ENCODE measurements around the gene MAP6D1.
"Not testable (repeated sequence)": the region's sequence is repeated elsewhere in the genome, so short reads cannot be mapped to it uniquely, and the experiment has no call there.

MAP6D1 gene

DNA sequence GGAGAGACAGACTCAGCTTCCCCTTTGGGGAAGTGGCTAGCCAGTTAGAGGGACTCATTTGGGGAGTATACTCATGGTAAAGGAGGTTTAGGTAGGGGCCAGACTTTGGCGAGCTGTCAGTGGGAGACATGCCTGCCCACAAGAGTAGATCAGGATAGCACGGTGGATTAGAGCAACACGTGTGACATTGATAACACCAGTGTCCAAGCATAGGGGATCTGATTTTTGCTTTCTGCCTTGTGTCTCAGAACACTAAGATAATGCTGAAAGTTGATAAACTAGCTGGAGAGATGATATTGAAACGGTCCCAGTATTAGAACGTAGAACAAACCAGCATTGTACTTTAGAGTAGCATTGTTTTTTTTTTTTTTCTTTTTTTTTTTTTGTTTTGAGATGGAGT is 25.9 kb downstream of the MAP6D1 start:
- no peak for DNase-seq (ENCODE audit: low read depth in 2 of 2)

DNA sequence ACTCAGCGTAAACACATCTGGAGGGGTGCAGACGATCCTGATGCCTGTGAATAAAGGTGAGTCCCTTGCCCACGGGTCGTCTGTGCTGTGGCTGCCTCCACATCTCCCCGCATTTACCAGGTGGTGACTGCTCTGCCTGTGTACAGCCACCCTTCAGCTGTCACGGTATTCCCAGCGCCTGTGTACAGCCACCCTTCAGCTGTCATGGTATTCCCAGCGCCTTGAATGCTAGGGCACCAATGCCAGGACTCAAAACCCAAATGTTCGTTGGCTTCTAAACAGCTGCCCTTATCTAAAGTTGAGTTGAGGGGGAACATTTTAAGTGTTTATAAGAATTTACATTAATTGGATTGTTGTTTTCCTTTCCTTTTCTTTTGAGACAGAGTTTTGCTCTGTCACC is 27.4 kb downstream of the MAP6D1 start:
- no peak for DNase-seq (ENCODE audit: low read depth in 2 of 2)

DNA sequence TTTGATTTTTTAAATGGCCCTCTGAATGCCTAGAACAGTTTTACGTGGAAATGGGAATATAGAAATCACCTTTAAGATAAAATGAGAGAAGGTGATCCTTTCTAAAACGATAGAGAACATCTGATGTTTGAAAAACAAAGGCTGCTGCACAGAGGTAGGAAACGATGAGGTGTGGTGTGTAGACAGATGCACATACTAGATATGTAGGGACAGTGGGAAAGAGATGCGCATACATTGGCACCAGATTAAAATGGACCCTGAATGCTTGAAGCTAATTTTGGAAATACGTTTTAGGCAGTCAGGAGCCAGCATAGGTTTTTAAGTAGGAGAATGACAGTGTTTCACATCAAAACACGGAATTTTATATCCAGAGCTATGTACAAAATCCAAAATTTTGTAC is 29.0 kb downstream of the MAP6D1 start:
- no peak for DNase-seq (ENCODE audit: low read depth in 2 of 2)

DNA sequence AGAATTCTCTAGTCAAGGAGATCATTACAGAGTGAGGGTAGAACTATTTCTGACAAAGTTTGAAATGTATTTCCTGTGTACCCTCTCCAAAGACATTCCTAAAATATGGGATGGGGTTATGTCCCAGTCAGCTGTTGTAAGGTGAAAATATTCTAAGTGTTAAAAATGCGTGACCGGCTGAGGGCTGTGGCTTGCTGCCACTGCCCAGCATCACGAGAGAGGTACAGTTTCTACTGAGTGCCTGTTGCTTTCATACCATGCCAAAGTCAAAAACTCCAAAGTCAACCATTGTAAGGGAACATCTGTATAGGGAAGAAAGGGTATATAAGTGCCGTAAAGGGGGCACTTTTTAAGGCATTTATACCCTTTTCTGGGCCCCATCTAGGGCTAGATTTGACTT is 30.9 kb downstream of the MAP6D1 start:
- no peak for DNase-seq (ENCODE audit: low read depth in 2 of 2)

DNA sequence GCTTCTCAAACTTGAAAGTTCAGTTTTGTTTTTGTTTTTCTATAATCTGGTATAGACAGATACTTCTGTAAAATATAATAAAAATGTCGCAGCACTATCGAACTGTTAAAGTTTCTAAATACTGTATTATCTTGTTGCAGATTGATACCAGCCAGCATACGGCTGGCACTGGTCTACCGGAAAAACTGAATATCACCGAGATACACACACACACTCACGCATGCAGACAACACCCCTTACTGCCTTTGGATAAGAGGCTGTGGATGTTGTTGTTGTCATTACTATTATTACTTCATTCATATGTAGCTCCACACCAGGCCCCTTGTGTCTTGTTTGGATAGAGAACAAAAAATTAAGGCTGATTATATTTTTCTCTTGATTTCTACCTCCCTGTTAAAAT is 32.4 kb downstream of the MAP6D1 start:
- DNase-seq (ENCODE audit: low read depth in 2 of 2): no peak

DNA sequence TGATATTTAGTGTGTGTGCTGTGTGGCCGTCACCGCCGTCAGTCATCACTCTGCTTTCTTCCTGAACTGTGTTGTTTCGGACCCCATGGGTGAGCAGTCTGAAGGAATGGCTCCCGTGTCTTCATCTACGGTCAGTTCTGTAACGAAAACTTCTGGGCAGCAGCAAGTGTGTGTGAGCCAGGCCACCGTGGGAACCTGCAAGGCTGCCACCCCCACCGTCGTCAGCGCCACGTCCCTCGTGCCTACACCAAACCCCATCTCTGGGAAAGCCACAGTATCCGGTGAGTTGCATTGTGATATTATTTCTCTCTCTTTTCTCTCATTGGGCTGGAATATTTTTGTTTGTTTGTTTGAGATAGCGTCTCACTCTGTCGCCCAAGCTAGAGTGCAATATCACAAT is 34.7 kb downstream of the MAP6D1 start:
- DNase-seq (ENCODE audit: low read depth in 2 of 2): no peak

DNA sequence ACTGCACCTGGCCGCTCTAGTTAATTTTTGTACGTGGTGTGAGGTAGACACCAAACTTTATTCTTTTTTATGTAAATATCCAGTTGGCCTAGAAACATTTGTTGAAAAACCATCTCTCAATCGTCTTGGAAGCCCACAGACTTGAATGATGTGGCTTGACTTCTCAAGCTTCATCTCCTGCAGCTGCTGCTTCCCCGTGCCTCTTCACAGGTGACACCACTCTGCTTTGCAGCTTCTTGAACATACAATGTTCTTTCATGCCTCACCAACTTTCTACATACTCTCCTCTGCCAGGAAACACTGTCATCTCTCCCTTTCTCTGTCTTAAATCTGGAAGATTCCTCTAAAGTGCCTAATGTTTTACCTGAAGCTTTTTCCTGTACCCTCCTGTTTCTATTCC is 35.6 kb downstream of the MAP6D1 start:
- DNase-seq (ENCODE audit: low read depth in 2 of 2): no peak

DNA sequence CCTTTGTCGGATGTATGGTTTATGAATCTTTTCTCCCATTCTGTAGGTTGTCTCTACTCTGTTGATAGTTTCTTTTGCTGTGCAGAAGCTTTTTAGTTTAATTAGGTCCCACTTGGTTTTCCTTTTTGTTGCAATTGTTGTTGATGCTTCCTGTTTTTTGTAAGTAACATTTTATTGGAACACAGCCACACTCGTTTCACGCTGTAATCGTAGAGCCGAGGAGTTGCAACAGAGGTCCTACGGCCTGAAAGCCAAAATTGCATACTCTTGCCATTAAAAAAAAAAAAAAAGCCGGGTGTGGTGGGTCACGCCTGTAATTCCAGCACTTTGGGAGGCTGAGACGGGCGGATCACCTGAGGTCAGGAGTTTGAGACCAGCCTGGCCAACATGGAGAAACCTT is 40.9 kb downstream of the MAP6D1 start:
- not testable (repeated sequence) for DNase-seq (ENCODE audit: low read depth in 2 of 2)

DNA sequence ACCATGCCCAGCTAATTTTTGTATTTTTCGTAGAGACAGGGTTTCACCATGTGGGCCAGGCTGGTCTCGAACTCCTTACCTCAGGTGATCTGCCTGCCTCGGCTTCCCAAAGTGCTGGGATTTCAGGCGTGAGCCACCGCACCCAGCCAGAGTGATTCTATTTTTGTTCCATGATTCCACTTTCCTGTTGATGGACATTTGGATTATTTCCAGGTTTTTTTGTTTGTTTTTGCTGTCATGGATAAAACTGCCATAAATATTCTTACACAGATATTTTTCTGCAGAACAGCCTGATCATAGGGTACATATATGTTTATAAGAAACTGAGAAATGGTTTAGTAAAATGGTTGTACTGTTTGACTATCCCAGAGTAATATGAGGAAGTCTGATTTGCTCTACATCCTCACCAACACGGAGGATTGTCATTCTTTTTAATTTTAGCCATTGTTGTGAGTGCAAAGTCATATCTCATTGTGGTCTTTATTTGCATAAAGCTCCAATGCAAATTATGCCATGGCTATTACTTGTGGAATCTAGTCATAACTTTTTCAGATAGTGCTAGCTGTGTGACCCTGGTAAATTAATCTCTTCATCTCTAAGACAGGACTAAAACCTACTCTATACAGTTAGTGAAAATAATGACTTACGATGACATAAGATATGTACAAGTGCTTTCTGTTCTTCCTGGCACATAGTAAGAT is 42.7 kb downstream of the MAP6D1 start:
- no peak for DNase-seq (ENCODE audit: low read depth in 2 of 2)

DNA sequence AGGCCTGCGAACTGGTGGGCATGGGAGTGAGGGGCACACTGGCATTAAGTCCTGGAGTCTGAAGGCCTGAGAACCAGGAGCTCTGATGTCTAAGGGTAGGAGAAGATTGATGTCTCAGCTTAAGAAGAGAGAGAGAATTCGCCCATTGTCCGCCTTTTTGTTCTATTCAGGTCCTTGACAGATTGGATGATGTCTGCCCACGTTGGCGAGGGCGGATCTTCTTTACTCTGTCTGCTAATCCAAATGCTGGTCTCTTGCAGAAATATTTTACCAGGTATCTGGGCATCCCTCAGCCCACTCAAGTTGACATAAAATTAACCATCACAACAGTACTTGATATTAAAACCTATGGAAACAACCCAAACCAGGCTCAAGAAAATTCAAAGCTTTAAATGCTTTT is 44.1 kb downstream of the MAP6D1 start:
- DNase-seq (ENCODE audit: low read depth in 2 of 2): no peak

DNA sequence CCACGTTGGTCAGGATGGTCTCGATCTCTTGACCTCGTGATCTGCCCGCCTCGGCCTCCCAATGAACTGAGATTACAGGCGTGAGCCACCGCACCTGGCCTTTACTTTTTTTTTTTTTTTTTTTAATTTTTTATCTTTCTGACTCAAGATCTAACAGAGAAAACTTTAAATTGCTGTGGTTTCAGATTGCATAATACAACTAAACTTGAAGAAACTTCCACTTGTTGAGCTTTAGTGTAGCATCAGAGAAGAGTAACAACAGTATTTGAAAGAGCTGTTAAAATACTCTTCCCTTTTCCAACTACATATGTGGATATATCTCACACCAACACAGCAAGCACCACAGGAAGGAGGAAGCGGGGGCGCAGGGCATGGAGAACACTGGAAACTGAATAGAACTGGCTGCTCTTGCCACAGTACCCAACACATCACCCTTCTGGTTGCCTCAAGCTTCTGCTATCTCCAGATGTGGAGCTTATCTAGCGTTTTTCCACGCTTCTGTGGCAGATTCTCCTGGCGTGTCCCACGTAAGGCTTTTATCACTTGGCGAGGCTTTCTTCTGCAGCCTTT is 45.4 kb downstream of the MAP6D1 start:
- DNase-seq (ENCODE audit: low read depth in 2 of 2): no peak

DNA sequence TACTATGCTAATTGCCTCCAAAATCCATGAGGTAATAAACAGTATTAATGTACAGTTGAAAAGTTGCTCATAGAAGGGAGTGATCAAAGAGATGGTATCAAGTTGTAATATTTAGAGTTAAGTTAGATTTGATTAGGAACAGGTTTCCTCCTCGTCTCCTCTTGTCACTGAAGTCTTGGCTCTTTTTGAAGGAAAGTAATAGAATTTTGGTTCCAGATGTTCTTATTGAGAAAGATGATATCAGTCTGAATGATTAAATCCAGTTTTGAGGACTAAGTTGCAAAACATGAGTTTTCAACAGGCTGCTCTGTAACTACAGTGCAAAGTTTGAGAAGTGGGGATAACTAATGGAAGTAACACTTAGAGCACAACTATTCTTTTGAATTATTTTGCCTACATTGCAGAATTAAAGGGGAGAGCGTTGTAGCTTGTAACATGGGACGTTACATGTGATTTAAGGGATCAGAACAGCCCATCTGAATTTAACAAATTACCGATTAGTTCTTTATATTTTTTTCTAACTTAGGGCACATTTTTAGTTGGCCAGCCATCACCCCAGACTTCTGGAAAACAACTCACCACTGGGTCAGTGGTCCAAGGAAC is 48.3 kb downstream of the MAP6D1 start:
- DNase-seq (ENCODE audit: low read depth in 2 of 2): no peak

DNA sequence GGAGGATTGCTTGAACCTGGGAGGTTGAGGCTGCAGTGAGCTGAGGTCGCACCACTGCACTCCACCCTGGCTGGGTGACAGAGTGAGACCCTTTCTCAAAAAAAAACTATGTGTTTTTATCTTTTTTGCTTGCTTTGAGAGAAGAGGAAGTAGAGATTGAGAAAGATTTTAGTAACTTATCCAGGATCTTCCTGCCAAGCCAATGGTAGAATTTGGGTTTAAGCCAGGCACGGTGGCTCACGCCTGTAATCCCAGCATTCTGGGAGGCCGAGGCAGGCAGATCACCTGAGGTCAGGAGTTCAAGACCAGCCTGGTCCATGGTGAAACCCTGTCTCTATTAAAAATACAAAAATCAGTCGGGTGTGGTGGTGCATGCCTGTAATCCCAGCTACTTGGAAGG is 48.9 kb downstream of the MAP6D1 start:
- not testable (repeated sequence) for DNase-seq (ENCODE audit: low read depth in 2 of 2)

DNA sequence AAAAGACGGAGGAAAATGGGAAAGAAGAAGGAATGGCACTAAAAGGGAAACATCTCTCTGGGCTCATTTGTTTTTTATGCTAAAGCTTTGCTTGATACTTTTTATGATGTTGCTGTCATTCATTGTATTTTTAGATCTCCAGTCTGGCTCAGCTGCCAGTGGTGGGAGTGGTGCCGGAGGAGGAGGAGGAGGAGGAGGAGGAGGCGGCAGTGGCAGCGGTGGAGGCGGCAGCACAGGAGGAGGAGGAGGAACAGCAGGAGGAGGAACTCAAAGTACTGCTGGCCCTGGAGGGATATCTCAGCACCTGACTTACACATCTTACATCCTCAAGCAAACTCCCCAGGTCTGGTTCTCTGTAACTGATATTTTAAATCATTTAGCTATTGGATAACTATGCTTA is 49.6 kb downstream of the MAP6D1 start:
- no peak for DNase-seq (ENCODE audit: low read depth in 2 of 2)

DNA sequence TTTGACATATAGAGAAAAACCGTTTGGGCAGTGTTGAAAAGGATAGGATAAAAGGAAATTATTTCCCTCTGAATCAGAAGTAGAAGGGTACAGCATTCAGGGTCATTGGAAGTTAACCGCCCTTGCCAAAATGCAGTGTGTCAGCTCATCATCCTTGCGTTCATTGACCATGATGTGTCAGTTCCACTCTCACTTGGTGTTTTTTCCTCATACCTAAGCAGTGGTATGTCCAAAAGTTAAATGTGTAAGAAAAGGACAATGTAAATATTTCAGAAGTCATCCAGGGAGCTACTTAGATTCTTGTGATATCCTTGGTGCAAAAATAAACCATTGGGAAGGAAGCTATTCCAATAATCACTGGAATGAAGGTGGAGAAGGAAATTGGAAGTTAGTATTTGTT is 50.7 kb downstream of the MAP6D1 start:
- no peak for DNase-seq (ENCODE audit: low read depth in 2 of 2)

DNA sequence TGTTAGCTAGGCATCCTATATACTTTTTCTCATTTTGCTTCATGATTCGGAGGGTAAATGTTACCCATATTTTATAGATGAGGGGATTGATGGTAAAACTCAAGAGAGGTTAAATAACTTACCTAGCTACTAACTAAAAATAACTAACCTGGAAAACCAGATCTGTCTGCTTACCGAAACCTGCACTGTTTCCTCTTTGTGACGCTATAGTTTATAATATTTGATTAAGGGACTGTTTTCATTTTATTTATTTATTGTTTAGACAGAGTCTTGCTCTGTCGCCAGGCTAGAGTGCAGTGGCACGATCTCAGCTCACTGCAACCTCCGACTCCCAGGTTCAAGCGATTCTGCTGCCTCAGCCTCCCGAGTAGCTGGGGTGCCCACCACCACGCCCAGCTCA is 55.9 kb downstream of the MAP6D1 start:
- no peak for DNase-seq (ENCODE audit: low read depth in 2 of 2)

DNA sequence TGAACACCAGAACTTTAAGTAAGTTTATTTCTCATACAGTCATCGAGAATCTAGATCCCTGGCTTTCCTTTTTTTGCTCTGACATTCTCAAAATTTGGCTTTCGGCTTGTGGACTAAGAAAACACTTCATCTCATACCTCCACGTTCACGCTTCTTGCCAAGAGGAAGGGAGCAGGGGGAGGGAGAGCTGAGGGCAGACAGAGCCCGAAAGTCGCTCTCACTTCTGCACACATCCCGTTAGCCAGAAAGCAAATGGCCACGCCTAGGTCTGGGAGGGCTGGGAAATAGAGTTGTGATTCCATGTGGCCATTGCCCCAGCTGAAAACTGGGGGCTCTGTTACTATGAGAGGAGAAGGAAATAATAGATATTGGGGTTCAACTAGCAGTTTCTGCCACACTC is 57.3 kb downstream of the MAP6D1 start:
- DNase-seq (ENCODE audit: low read depth in 2 of 2): no peak

DNA sequence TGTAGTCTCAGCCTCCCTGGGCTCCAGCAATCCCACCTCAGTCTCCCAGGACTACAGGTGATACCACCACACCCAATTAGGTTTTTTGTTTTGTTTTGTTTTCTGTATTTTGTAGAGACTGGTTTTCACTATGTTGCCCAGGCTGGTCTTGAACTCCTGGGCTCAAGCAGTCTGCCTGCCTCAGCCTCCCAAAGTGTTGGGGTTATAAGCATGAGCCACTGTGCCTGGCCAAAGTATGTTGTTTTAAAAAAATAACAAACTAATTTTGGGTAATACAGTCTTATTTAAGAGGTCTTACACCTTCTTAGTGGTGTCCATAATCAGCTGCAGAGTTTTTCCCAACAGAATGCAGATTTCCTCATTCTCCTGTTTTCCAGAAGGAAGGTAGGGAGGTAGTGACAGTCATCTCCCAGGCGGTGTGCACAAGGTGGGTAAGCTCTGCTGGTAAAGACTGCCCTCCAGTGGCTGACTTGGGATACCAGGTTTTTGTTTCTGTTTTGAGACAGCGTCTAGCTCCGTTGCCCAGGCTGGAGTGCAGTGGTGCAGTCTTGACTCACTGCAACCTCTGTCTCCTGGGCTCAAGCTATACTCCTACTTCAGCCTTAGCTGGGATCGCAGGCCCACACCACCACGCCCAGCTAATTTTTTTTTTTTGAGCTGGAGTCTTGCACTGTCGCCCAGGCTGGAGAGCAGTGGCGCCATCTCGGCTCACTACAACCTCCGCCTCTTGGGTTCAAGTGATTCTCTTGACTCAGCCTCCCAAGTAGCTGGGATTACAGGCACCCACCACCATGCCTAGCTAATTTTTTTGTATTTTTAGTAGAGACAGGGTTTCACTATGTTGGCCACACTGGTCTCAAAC is 58.4 kb downstream of the MAP6D1 start:
- DNase-seq (ENCODE audit: low read depth in 2 of 2): peak; percentile 32 to 54

DNA sequence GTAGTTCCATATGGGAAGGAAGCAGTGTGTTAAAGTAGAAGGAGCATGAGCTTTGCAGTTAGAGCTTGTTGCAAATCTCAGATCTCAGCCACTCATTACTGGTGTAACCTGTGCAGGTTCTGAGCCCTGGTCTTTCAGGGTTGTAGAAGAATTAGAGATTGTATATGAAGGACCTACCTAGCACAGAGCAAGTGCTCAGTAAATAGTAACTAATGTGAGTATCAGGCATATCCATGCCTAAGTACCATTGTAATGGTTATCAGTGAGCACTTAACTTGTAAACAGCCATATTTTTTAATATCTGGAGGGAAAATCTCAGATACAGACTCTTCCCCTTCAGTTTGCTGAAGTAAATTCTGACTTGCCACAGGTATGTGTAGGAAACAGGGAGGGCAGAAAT is 59.3 kb downstream of the MAP6D1 start:
- DNase-seq (ENCODE audit: low read depth in 2 of 2): no peak
